ENCODE data around the gene RAP1GAP.

DNA sequence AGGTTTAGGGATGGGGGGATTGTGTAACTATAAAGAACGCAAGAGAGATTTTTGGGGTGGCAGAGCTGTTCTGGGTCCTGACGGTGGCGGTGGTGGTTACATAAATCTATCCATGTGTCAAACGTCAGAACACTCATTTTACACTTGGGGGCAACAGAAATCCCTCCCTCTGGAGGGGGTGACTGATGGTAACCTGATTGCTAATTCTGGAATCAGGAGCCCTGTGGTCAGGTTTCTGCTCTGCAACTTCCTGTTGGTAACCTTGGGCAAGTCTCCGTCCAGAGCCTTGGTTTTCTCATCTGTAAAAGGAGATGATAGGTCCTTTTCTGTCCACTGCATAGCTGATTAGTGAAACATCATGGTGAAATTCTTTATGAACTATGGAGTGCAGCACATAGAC lies 119.1 kb downstream of the RAP1GAP start:
- TF ChIP-seq, protein P1, sequence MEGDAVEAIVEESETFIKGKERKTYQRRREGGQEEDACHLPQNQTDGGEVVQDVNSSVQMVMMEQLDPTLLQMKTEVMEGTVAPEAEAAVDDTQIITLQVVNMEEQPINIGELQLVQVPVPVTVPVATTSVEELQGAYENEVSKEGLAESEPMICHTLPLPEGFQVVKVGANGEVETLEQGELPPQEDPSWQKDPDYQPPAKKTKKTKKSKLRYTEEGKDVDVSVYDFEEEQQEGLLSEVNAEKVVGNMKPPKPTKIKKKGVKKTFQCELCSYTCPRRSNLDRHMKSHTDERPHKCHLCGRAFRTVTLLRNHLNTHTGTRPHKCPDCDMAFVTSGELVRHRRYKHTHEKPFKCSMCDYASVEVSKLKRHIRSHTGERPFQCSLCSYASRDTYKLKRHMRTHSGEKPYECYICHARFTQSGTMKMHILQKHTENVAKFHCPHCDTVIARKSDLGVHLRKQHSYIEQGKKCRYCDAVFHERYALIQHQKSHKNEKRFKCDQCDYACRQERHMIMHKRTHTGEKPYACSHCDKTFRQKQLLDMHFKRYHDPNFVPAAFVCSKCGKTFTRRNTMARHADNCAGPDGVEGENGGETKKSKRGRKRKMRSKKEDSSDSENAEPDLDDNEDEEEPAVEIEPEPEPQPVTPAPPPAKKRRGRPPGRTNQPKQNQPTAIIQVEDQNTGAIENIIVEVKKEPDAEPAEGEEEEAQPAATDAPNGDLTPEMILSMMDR (IDR thresholded peaks at IDR 0.05), result no peak
- no peak for TF ChIP-seq EZH2 (IDR thresholded peaks at IDR 0.05)
